Osteoblast (primary cell): ENCODE results near the gene PCDH17. TPM values are rescaled to one million over a fixed set of nuclear protein-coding genes. Genes with fewer than 3 reads are reported as not detected.

Source experiments
- DNase-seq: peaks from one replicate; pipeline ENCODE4 v3.0.0; 2011; ENCODE audit warnings: low spot score, mixed read lengths; ENCODE audit not compliant: insufficient read length; ENCODE audit errors: missing footprints
- H2AFZ ChIP-seq: 2 replicates; pipeline ENCODE4 v1.6.0; 2011; ENCODE audit warnings: mild to moderate bottlenecking, low read length
- H3K27ac ChIP-seq: 2 replicates; pipeline ENCODE4 v1.5.1; 2011; ENCODE audit warnings: mild to moderate bottlenecking, low read depth, low read length, moderate library complexity
- H3K27me3 ChIP-seq: 2 replicates; pipeline ENCODE4 v1.6.0; 2012; ENCODE audit warnings: mild to moderate bottlenecking, control low read depth, inconsistent platforms, low read length, moderate library complexity; ENCODE audit not compliant: insufficient read depth
- H3K36me3 ChIP-seq: 2 replicates; pipeline ENCODE4 v1.5.1; 2011; ENCODE audit warnings: mild to moderate bottlenecking, low read length, control low read depth, moderate library complexity; ENCODE audit not compliant: insufficient read depth
- H3K4me1 ChIP-seq: 2 replicates; pipeline ENCODE4 v1.5.1; 2011; ENCODE audit warnings: mild to moderate bottlenecking, low read length, control low read depth, moderate library complexity; ENCODE audit not compliant: insufficient read depth
- H3K4me2 ChIP-seq: 2 replicates; pipeline ENCODE4 v1.6.0; 2011; ENCODE audit warnings: mild to moderate bottlenecking, low read length; ENCODE audit not compliant: insufficient read depth
- H3K4me3 ChIP-seq: fragments of 200-600 bp; sonication (generic); 3 replicates; pipeline ENCODE4 v1.5.1; 2012; ENCODE audit warnings: mild to moderate bottlenecking, low read length, inconsistent platforms; ENCODE audit not compliant: insufficient read depth
- H3K79me2 ChIP-seq: 2 replicates; pipeline ENCODE4 v1.6.0; 2012; ENCODE audit warnings: mild to moderate bottlenecking, low read length, control low read depth, inconsistent platforms; ENCODE audit not compliant: insufficient read depth
- H3K9me3 ChIP-seq: 2 replicates; pipeline ENCODE4 v1.5.1; 2011; ENCODE audit warnings: low read depth, low read length, control low read depth
- H4K20me1 ChIP-seq: 2 replicates; pipeline ENCODE4 v1.6.0; 2012; ENCODE audit warnings: mild to moderate bottlenecking, low read length, control low read depth; ENCODE audit not compliant: insufficient read depth
- CTCF ChIP-seq: IDR thresholded peaks from 2 replicates; pipeline ENCODE4 v1.5.1; 2011; ENCODE audit warnings: mild to moderate bottlenecking, low read depth, low read length, moderate library complexity; ENCODE audit errors: extremely low read depth
- total RNA-seq: library from RNA; depleted of rRNA; stranded (reverse); fragments of >200 nt; gene quantifications from 2 replicates; pipeline ENCODE4 v1.2.3, GENCODE V29; 2012

The PCDH17 gene
- total RNA-seq, 1 donor, result under 0.01 TPM

- H4K20me1 ChIP-seq, result no peaks in the 10 kb centered on the region
- H3K9me3 ChIP-seq, result peaks cover 2% of the 10 kb centered on the region
- H3K27me3 ChIP-seq, result no peaks in the 10 kb centered on the region
- H3K36me3 ChIP-seq, result no peaks in the 10 kb centered on the region
- H3K4me2 ChIP-seq, result no peak overlapping the region
- no peaks in the 10 kb centered on the region for H3K79me2 ChIP-seq
- no peak overlapping the region for H3K27ac ChIP-seq
- no peak for TF ChIP-seq CTCF
- H3K4me1 ChIP-seq, result no peaks in the 10 kb centered on the region
- H3K4me3 ChIP-seq, result no peak overlapping the region
- DNase-seq, result no peak
- H2AFZ ChIP-seq, result no peak overlapping the region
Observed at GRCh38 chr13:57739543-57740190, 108.1 kb downstream of the PCDH17 start.

GRCh38 chr13:57740719-57741118, 109.2 kb downstream of the PCDH17 start:
- no peak for DNase-seq
- Histone ChIP-seq H3K9me3 (peaks cover 2% of the 10 kb centered on the region), H3K27ac (no peak overlapping the region), H3K4me1 (no peaks in the 10 kb centered on the region), H4K20me1 (no peaks in the 10 kb centered on the region), H3K4me2 (no peak overlapping the region), H3K4me3 (no peak overlapping the region), H3K79me2 (no peaks in the 10 kb centered on the region), H3K27me3 (no peaks in the 10 kb centered on the region), H3K36me3 (no peaks in the 10 kb centered on the region), H2AFZ (no peak overlapping the region)
- no peak for TF ChIP-seq CTCF

GRCh38 chr13:57748096-57748495, 116.6 kb downstream of the PCDH17 start:
- no peak for TF ChIP-seq CTCF
- Histone ChIP-seq H3K27me3 (no peaks in the 10 kb centered on the region), H3K36me3 (no peaks in the 10 kb centered on the region), H3K27ac (no peak overlapping the region), H3K9me3 (no peaks in the 10 kb centered on the region), H3K4me2 (no peak overlapping the region), H3K4me3 (no peak overlapping the region), H4K20me1 (no peaks in the 10 kb centered on the region), H2AFZ (no peak overlapping the region), H3K4me1 (no peaks in the 10 kb centered on the region), H3K79me2 (no peaks in the 10 kb centered on the region)
- DNase-seq, result no peak

GRCh38 chr13:57760951-57761350, 129.4 kb downstream of the PCDH17 start:
- Histone ChIP-seq H3K4me1 (no peaks in the 10 kb centered on the region), H3K27me3 (no peaks in the 10 kb centered on the region)

More at GRCh38 chr13:57760951-57761350, 129.4 kb downstream of the PCDH17 start:
- H3K79me2 ChIP-seq, result no peaks in the 10 kb centered on the region
- no peak overlapping the region for H3K27ac ChIP-seq
- no peak overlapping the region for H3K4me3 ChIP-seq
- no peak for TF ChIP-seq CTCF
- no peak for DNase-seq
- no peaks in the 10 kb centered on the region for H3K36me3 ChIP-seq
- H3K4me2 ChIP-seq, result no peak overlapping the region
- peaks cover 2% of the 10 kb centered on the region for H3K9me3 ChIP-seq
- no peak overlapping the region for H2AFZ ChIP-seq
- H4K20me1 ChIP-seq, result no peaks in the 10 kb centered on the region
